T-helper 1 cell treated with Interleukin-12 subunit alpha and Interleukin-12 subunit beta and Interleukin-4 antibody, amounts not matched to agents 30 μg/mL and 1 μg/mL, for 36 hours (primary cell): Measurements from ENCODE around the gene CHAC1.

Experiments
- H3K27ac Mint-ChIP-seq: one replicate; pipeline ENCODE4 v1.8.0; 2021; ENCODE audit warnings: mild to moderate bottlenecking, mixed read lengths
- H3K27me3 Mint-ChIP-seq: one replicate; pipeline ENCODE4 v1.8.0; 2021; ENCODE audit warnings: low read depth, mixed read lengths
- H3K36me3 Mint-ChIP-seq: one replicate; pipeline ENCODE4 v1.8.0; 2021; ENCODE audit warnings: low read depth, mixed read lengths
- H3K4me1 Mint-ChIP-seq: one replicate; pipeline ENCODE4 v1.8.0; 2021; ENCODE audit warnings: low read depth, mixed read lengths
- H3K4me3 Mint-ChIP-seq: one replicate; pipeline ENCODE4 v1.8.0; 2021; ENCODE audit warnings: mild to moderate bottlenecking, moderate library complexity, mixed read lengths
- H3K9me3 Mint-ChIP-seq: one replicate; pipeline ENCODE4 v1.8.0; 2021; ENCODE audit warnings: mixed read lengths

CHAC1 gene

GRCh38 chr15:40964634-40965033 lies 11.4 kb downstream of the CHAC1 start:
- H3K36me3 Mint-ChIP-seq: no peaks in the 10 kb centered on the region
- H3K27me3 Mint-ChIP-seq: peaks cover 8% of the 10 kb centered on the region
- no peaks in the 10 kb centered on the region for H3K9me3 Mint-ChIP-seq
- no peak overlapping the region for H3K27ac Mint-ChIP-seq
- no peak overlapping the region for H3K4me3 Mint-ChIP-seq
- H3K4me1 Mint-ChIP-seq: no peaks in the 10 kb centered on the region

GRCh38 chr15:40968290-40969085 lies 15.2 kb downstream of the CHAC1 start:
- no peak overlapping the region for H3K27ac Mint-ChIP-seq
- no peak overlapping the region for H3K4me3 Mint-ChIP-seq
- no peaks in the 10 kb centered on the region for H3K36me3 Mint-ChIP-seq
- H3K9me3 Mint-ChIP-seq: no peaks in the 10 kb centered on the region
- no peaks in the 10 kb centered on the region for H3K4me1 Mint-ChIP-seq
- H3K27me3 Mint-ChIP-seq: peaks cover 8% of the 10 kb centered on the region

- Mint-ChIP-seq H3K4me3 (no peak overlapping the region), H3K36me3 (no peaks in the 10 kb centered on the region), H3K27me3 (peaks cover 8% of the 10 kb centered on the region), H3K27ac (no peak overlapping the region), H3K9me3 (no peaks in the 10 kb centered on the region), H3K4me1 (no peaks in the 10 kb centered on the region)
Measured at GRCh38 chr15:40969363-40969762, 16.1 kb downstream of the CHAC1 start.

- Mint-ChIP-seq H3K4me1 (no peaks in the 10 kb centered on the region), H3K9me3 (no peaks in the 10 kb centered on the region), H3K27ac (no peak overlapping the region), H3K4me3 (no peak overlapping the region), H3K36me3 (peaks cover 10% of the 10 kb centered on the region), H3K27me3 (no peaks in the 10 kb centered on the region)
Measured at GRCh38 chr15:40974879-40975278, 21.6 kb downstream of the CHAC1 start.

- Mint-ChIP-seq H3K27ac (peak overlapping the region; percentile 32), H3K36me3 (peaks cover 20% of the 10 kb centered on the region), H3K9me3 (no peaks in the 10 kb centered on the region), H3K27me3 (no peaks in the 10 kb centered on the region), H3K4me3 (no peak overlapping the region), H3K4me1 (no peaks in the 10 kb centered on the region)
Measured at GRCh38 chr15:40976819-40977218, 23.5 kb downstream of the CHAC1 start.

GRCh38 chr15:40978141-40978540 lies 24.9 kb downstream of the CHAC1 start:
- no peak overlapping the region for H3K4me3 Mint-ChIP-seq
- no peak overlapping the region for H3K27ac Mint-ChIP-seq
- peaks cover 28% of the 10 kb centered on the region for H3K36me3 Mint-ChIP-seq

GRCh38 chr15:40978562-40978961 lies 25.3 kb downstream of the CHAC1 start:
- Mint-ChIP-seq H3K4me3 (no peak overlapping the region), H3K36me3 (peaks cover 29% of the 10 kb centered on the region), H3K9me3 (no peaks in the 10 kb centered on the region), H3K4me1 (no peaks in the 10 kb centered on the region), H3K27me3 (no peaks in the 10 kb centered on the region), H3K27ac (no peak overlapping the region)

More at GRCh38 chr15:40978141-40978540, 24.9 kb downstream of the CHAC1 start:
- H3K9me3 Mint-ChIP-seq: no peaks in the 10 kb centered on the region
- H3K27me3 Mint-ChIP-seq: no peaks in the 10 kb centered on the region
- H3K4me1 Mint-ChIP-seq: no peaks in the 10 kb centered on the region

GRCh38 chr15:40981186-40981585 lies 27.9 kb downstream of the CHAC1 start:
- Mint-ChIP-seq H3K27ac (no peak overlapping the region), H3K27me3 (no peaks in the 10 kb centered on the region), H3K36me3 (peaks cover 34% of the 10 kb centered on the region), H3K9me3 (no peaks in the 10 kb centered on the region), H3K4me1 (no peaks in the 10 kb centered on the region), H3K4me3 (no peak overlapping the region)

GRCh38 chr15:40982855-40983254 lies 29.6 kb downstream of the CHAC1 start:
- Mint-ChIP-seq H3K27ac (no peak overlapping the region), H3K36me3 (peaks cover 40% of the 10 kb centered on the region), H3K27me3 (no peaks in the 10 kb centered on the region), H3K9me3 (no peaks in the 10 kb centered on the region), H3K4me1 (no peaks in the 10 kb centered on the region), H3K4me3 (no peak overlapping the region)

- no peak overlapping the region for H3K27ac Mint-ChIP-seq
- peaks cover 39% of the 10 kb centered on the region for H3K36me3 Mint-ChIP-seq
- no peaks in the 10 kb centered on the region for H3K4me1 Mint-ChIP-seq
- H3K9me3 Mint-ChIP-seq: no peaks in the 10 kb centered on the region
- H3K27me3 Mint-ChIP-seq: no peaks in the 10 kb centered on the region
- H3K4me3 Mint-ChIP-seq: no peak overlapping the region
Measured at GRCh38 chr15:40984406-40984805, 31.1 kb downstream of the CHAC1 start.

- Mint-ChIP-seq H3K27me3 (no peaks in the 10 kb centered on the region), H3K27ac (no peak overlapping the region), H3K36me3 (peaks cover 38% of the 10 kb centered on the region), H3K4me3 (no peak overlapping the region), H3K4me1 (no peaks in the 10 kb centered on the region), H3K9me3 (no peaks in the 10 kb centered on the region)
Measured at GRCh38 chr15:40984964-40985363, 31.7 kb downstream of the CHAC1 start.

- peaks cover 5% of the 10 kb centered on the region for H3K4me1 Mint-ChIP-seq
- no peak overlapping the region for H3K27ac Mint-ChIP-seq
- H3K27me3 Mint-ChIP-seq: no peaks in the 10 kb centered on the region
- H3K9me3 Mint-ChIP-seq: no peaks in the 10 kb centered on the region
- peaks cover 43% of the 10 kb centered on the region for H3K36me3 Mint-ChIP-seq
- no peak overlapping the region for H3K4me3 Mint-ChIP-seq
Measured at GRCh38 chr15:40985541-40986330, 32.5 kb downstream of the CHAC1 start.

GRCh38 chr15:40986820-40987219 lies 33.5 kb downstream of the CHAC1 start:
- H3K27ac Mint-ChIP-seq: no peak overlapping the region

GRCh38 chr15:40988156-40988555 lies 34.9 kb downstream of the CHAC1 start:
- no peak overlapping the region for H3K27ac Mint-ChIP-seq
- no peak overlapping the region for H3K4me3 Mint-ChIP-seq
- H3K36me3 Mint-ChIP-seq: peaks cover 40% of the 10 kb centered on the region
- no peaks in the 10 kb centered on the region for H3K27me3 Mint-ChIP-seq
- H3K4me1 Mint-ChIP-seq: peaks cover 12% of the 10 kb centered on the region
- H3K9me3 Mint-ChIP-seq: no peaks in the 10 kb centered on the region

More at GRCh38 chr15:40986820-40987219, 33.5 kb downstream of the CHAC1 start:
- Mint-ChIP-seq H3K4me3 (no peak overlapping the region), H3K27me3 (no peaks in the 10 kb centered on the region), H3K4me1 (peaks cover 12% of the 10 kb centered on the region), H3K9me3 (no peaks in the 10 kb centered on the region), H3K36me3 (peaks cover 45% of the 10 kb centered on the region)

- Mint-ChIP-seq H3K9me3 (no peaks in the 10 kb centered on the region), H3K36me3 (peaks cover 43% of the 10 kb centered on the region), H3K4me1 (peaks cover 12% of the 10 kb centered on the region), H3K27ac (no peak overlapping the region), H3K27me3 (no peaks in the 10 kb centered on the region), H3K4me3 (no peak overlapping the region)
Measured at GRCh38 chr15:40990080-40990479, 36.8 kb downstream of the CHAC1 start.
